HEK293T (cell line): ENCODE measurements around the gene CREB5.

Experiments
- CTCF ChIA-PET: fragments of 350-600 bp; formaldehyde crosslinking; extraction: SDS; loops from one replicate; lab custom pipeline; 2021; ENCODE audit warnings: antibody characterized with exemption, inconsistent platforms; lab: Yijun Ruan, JAX
- POLR2A ChIA-PET: fragments of 350-600 bp; formaldehyde crosslinking; extraction: SDS; loops from one replicate; lab custom pipeline; 2020; ENCODE audit warnings: antibody characterized with exemption, inconsistent platforms; lab: Yijun Ruan, JAX
- DNase-seq: peaks from one replicate; pipeline ENCODE4 v3.0.0; 2012; ENCODE audit warnings: mixed read lengths; ENCODE audit errors: extremely low spot score
- ARNT ChIP-seq: fragments of 450-650 bp; IDR thresholded peaks from 2 replicates; pipeline ENCODE4 v1.6.1; 2017; ENCODE audit warnings: mild to moderate bottlenecking
- BHLHE40 ChIP-seq: fragments of 450-650 bp; IDR thresholded peaks from 2 replicates; pipeline ENCODE4 v1.6.1; 2016; ENCODE audit warnings: mild to moderate bottlenecking, moderate library complexity, borderline replicate concordance
- CTBP1 ChIP-seq: fragments of 450-650 bp; IDR thresholded peaks from 2 replicates; pipeline ENCODE4 v1.6.1; 2016; ENCODE audit warnings: borderline replicate concordance
- ELF4 ChIP-seq: fragments of 450-650 bp; IDR thresholded peaks from 2 replicates; pipeline ENCODE4 v1.6.1; 2017; ENCODE audit warnings: antibody characterized with exemption
- FOXA1 ChIP-seq: fragments of 450-650 bp; IDR thresholded peaks from 2 replicates; pipeline ENCODE4 v1.6.1; 2016; ENCODE audit warnings: mild to moderate bottlenecking
- FOXK2 ChIP-seq: fragments of 450-650 bp; IDR thresholded peaks from 2 replicates; pipeline ENCODE4 v1.6.1; 2016; ENCODE audit warnings: mild to moderate bottlenecking
- FOXM1 ChIP-seq: fragments of 450-650 bp; IDR thresholded peaks from 2 replicates; pipeline ENCODE4 v1.6.1; 2017; ENCODE audit warnings: mild to moderate bottlenecking, borderline replicate concordance
- HDGF ChIP-seq: fragments of 450-650 bp; IDR thresholded peaks from 2 replicates; pipeline ENCODE4 v1.6.1; 2017; ENCODE audit warnings: antibody characterized with exemption, borderline replicate concordance
- L3MBTL2 ChIP-seq: fragments of 450-650 bp; conservative IDR thresholded peaks from 2 replicates; pipeline ENCODE4 v1.6.1; 2016; ENCODE audit warnings: mild to moderate bottlenecking
- LEF1 ChIP-seq: fragments of 450-650 bp; IDR thresholded peaks from 2 replicates; pipeline ENCODE4 v1.6.1; 2017; ENCODE audit warnings: mild to moderate bottlenecking, borderline replicate concordance
- NFRKB ChIP-seq: fragments of 450-650 bp; IDR thresholded peaks from 2 replicates; pipeline ENCODE4 v1.6.1; 2016; ENCODE audit warnings: mild to moderate bottlenecking, moderate library complexity
- SP1 ChIP-seq: fragments of 450-650 bp; IDR thresholded peaks from 2 replicates; pipeline ENCODE4 v1.6.1; 2017
- SUZ12 ChIP-seq: fragments of 450-650 bp; IDR thresholded peaks from 2 replicates; pipeline ENCODE4 v1.6.1; 2016; ENCODE audit warnings: mild to moderate bottlenecking
- TARDBP ChIP-seq: fragments of 450-650 bp; IDR thresholded peaks from 2 replicates; pipeline ENCODE4 v1.6.1; 2016
- ZNF384 ChIP-seq: fragments of 450-650 bp; IDR thresholded peaks from 2 replicates; pipeline ENCODE4 v1.6.1; 2016
- TF ChIP-seq, protein P1 (sequence below): fragments of 450-650 bp; IDR thresholded peaks from 2 replicates; pipeline ENCODE4 v1.6.1; 2016

The CREB5 gene

DNA sequence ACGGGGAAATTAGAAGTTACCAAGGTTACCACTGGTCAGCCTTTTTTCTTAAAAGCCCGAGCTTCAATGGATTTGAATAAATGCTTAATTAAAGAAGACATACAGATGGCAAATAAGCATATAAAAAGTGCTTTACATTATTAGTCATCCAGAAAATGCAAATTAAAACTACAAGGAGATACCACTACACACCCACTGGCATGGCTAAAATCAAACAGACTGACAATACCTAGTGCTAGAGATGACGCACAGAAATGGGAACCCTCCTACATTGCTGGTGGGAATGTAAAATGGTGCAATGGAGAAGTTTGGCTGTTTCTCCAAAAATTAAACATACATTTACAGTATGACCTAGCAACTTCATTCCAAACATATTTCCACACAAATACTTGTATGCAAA, 38.3 kb upstream of the CREB5 start:
- ChIA-PET POLR2A (no interaction called here), CTCF (interaction anchor here (0.8 kb wide), 1 partner anchor 77 kb away, joined by 3 read pairs; no protein-coding TSS in a partner anchor)
- DNase-seq: no peak
- no peak for TF ChIP-seq ARNT
- no peak for TF ChIP-seq BHLHE40
- no peak for TF ChIP-seq LEF1

DNA sequence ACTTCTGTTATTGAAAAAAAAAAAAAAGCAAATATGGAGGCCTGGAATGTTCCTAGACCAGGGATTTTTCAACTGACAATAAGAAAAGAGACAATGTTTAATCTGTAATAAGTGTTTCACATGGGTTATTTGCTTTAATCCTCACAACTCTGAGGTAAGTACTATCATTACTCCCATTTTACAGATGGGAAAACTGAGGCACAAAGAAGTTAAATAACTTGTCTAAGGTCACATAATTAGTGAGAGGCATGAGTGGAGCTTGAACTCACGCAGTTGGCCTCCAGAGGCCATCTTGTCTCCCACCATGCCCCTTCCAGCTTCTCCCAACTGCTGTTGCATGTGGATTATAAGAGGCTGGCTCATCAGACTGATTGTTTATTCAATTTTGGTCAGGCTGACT, 36.6 kb upstream of the CREB5 start:
- TF ChIP-seq BHLHE40: no peak
- TF ChIP-seq FOXK2: no peak
- no peak for TF ChIP-seq ARNT
- no peak for TF ChIP-seq HDGF
- no peak for TF ChIP-seq SUZ12
- TF ChIP-seq FOXM1: no peak
- no peak for TF ChIP-seq SP1
- no peak for TF ChIP-seq ELF4
- TF ChIP-seq, protein P1, sequence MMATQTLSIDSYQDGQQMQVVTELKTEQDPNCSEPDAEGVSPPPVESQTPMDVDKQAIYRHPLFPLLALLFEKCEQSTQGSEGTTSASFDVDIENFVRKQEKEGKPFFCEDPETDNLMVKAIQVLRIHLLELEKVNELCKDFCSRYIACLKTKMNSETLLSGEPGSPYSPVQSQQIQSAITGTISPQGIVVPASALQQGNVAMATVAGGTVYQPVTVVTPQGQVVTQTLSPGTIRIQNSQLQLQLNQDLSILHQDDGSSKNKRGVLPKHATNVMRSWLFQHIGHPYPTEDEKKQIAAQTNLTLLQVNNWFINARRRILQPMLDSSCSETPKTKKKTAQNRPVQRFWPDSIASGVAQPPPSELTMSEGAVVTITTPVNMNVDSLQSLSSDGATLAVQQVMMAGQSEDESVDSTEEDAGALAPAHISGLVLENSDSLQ: no peak
- TF ChIP-seq L3MBTL2: no peak
- no peak for TF ChIP-seq LEF1
- no peak for TF ChIP-seq FOXA1
- no peak for TF ChIP-seq ZNF384
- no peak for TF ChIP-seq TARDBP
- TF ChIP-seq NFRKB: no peak
- no peak for TF ChIP-seq CTBP1
- ChIA-PET CTCF (no interaction called here), POLR2A (no interaction called here)
- no peak for DNase-seq

DNA sequence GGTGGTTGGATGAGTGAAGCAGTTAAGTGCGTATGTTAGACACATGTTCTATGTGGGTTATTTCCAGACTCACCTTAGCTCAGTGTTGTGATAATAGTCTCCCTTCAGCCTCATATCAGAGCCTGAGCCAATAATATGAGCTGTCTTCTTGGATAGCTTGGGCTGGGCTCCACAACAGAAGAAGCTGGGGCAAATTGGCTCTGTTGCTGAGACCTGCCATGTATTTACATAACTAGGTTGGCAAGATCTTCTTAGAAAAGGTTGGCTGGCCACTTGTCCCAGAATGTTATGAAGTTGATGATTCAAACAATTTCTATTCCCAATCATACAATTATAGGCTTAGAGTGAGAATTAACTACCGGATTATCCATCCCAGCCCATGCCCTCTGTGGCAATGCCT, 35.7 kb upstream of the CREB5 start:
- POLR2A ChIA-PET: no interaction called here
- CTCF ChIA-PET: interaction anchor here (0.7 kb wide), 1 partner anchor 20 kb away, joined by 5 read pairs; no protein-coding TSS in a partner anchor
- DNase-seq: no peak
- no peak for TF ChIP-seq TARDBP

DNA sequence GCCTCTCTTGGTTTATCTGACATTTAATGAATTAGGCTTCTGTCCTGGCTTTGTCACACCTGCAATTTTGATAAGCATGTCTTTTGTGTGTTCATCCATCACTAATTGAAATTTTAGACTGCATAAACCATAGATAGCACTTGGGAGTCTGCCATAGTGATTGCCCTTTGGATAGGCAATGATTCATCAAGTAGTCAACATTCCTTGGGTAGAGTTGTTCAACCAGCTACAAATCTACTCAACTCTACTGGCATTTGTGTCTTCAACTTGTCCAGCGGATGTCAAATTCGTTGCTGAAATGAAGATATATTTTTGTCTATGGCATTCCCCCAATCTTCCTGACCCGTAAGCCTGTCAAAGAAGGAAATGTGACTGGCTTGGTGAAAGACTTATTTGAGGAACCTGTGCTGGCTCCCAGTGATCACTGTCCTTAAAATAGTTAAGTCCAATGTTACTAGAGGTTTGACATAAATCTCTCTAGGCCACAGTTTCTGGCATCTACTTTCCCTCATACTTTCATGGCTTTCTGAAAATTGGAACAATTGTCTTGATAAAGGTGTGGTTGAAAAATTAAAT, 33.7 kb upstream of the CREB5 start:
- DNase-seq: no peak
- CTCF ChIA-PET: no interaction called here

DNA sequence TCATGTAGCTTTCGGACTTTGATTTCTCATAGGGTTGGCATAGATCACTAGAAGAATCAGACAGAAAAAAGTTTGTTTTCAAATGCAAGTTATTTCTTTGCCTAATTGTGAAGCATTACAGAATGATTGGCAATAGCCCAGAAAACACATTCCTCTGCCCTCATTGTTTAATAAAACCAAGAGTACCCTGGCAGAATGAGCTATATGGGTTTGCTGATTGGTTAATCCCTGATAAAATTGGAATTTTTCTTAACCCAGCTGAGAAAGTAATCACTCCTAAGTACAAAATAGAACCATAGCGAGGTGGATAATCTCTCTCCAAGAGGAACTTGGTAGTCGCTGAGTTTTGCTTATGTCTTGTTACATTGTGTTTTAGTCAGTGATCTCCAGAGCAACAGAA, 30.9 kb upstream of the CREB5 start:
- no peak for TF ChIP-seq ZNF384
- no peak for TF ChIP-seq NFRKB
- no peak for TF ChIP-seq SUZ12
- TF ChIP-seq ARNT: no peak
- no peak for TF ChIP-seq FOXA1
- TF ChIP-seq FOXM1: no peak
- TF ChIP-seq BHLHE40: no peak
- POLR2A ChIA-PET: no interaction called here
- no peak for DNase-seq
- CTCF ChIA-PET: no interaction called here

More for the DNA sequence above, 33.7 kb upstream of the CREB5 start:
- POLR2A ChIA-PET: interaction anchor here (1.3 kb wide), 1 partner anchor 32 kb away, joined by 3 read pairs; no protein-coding TSS in a partner anchor
- no peak for TF ChIP-seq ARNT
- TF ChIP-seq FOXK2: no peak
- TF ChIP-seq ELF4: no peak
- no peak for TF ChIP-seq SUZ12
- TF ChIP-seq NFRKB: no peak

DNA sequence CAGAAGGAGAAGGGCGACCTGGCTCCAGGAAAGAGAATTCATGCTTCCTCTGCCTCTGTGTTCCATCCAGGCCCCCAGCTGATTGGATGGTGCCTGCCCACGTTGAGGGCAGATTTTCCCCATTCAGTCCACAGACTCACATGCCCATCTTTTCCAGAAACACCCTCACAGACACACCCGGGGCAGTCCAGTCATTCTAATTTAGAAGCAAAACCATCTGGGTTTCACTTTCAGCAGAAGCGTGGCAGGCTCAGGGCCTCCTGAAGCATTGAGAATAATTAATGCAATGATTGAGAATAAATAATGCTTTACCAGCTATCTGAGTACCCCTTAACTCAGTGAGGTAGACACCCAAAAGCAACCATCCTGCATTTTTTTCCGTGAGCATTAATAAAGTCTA, 30.2 kb upstream of the CREB5 start:
- TF ChIP-seq ARNT: no peak
- CTCF ChIA-PET: no interaction called here
- POLR2A ChIA-PET: no interaction called here
- no peak for DNase-seq

DNA sequence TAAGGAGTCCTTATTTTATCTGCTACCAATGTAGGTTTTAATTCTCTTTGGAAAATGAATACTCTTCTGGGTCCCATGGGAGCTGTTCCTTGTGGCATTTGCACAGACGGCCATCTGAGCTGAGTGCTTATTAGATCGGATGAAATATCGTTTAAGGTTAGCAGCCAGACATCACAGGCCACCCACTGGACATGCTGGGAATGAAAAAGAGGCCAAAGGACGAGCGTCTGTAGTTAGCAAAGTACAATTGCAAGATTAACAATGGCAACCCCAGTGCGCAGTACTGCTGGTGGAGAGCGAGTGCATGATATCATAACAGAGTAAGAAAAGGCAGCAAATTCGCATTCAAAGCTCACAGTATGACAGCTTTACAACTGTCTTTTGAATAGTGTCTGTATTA, 28.3 kb upstream of the CREB5 start:
- ChIA-PET CTCF (no interaction called here), POLR2A (no interaction called here)
- peak; percentile 49 for DNase-seq

DNA sequence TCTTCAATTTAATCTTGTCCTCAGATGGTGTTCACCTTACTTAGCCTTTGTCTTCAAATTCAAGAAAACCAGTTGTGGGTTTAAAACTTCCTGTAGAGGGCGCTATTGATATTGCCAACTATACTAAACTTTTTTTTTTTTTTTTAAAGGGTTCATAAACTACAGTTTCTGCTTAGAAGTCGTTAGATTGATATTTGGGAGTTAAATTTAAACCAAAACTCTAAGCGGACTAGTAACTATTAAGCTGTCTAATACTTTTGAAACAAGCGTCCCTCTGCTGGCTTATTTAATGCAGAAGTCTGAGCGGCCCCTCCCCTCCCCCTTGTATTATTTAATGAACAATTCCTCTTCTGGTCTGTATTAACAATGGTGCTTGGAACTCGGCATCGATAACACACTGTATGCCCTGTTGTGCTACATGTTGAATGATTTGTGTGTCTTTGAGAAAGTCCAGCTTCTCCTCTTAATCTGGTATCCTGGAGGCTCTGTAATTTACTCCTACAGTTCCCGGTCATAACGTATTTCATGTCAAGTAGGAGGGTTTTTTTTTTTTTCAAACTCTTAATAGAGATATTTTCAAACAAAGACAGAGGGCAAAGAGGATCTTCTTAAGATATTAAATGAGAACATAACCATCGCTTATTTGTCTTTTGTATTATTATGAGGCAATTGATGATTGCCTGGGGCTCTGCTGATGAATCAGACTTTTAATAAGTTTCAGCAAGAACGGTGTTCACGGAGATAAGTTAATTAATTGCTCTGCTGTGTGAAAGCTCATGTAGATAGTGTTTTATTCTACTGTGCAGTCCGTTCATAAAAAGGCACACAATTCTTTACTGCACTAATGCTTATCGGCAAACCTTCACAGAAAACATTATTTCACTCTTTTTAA, 22.6 kb upstream of the CREB5 start:
- ChIA-PET POLR2A (no interaction called here), CTCF (interaction anchor here (0.8 kb wide), 1 partner anchor 22 kb away, joined by 5 read pairs; the partner anchor contains the start of gene CREB5)
- no peak for TF ChIP-seq LEF1
- TF ChIP-seq ZNF384: peak; percentile 97
- TF ChIP-seq, protein P1: peak; percentile 90
- peak; percentile 40 for DNase-seq

More for the DNA sequence above, 28.3 kb upstream of the CREB5 start:
- TF ChIP-seq TARDBP (no peak), SUZ12 (no peak), HDGF (no peak), LEF1 (no peak), FOXM1 (no peak), CTBP1 (no peak), L3MBTL2 (no peak), SP1 (no peak), ELF4 (no peak), FOXK2 (no peak), ARNT (no peak), BHLHE40 (no peak)
